ENCODE results near the gene PKD1L1. TPM values are rescaled to one million over a fixed set of nuclear protein-coding genes. Genes with fewer than 3 reads are reported as not detected.

Gene PKD1L1
- total RNA-seq, 4 donors from 2014 or later = 0.41 to 37.4 (median 17.5) TPM

DNA sequence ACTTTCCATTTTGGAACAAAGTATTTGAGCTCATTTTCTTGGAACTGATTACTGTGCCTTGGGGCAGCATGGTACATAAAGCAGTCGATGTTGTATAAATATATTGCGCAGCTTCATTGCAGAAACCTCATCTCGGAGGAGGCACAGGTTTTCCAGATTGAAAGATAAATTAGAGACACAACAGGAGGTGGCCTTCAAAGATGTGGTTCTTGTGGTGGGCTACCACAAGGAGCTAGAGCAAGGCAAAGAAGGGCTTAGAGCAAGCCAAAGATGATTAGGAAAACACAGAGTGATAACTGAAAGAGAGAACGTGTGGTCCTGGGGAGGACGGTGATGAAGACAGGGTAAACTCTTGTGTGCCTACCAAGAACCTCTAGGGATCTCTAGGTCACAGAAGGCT, 197.2 kb downstream of the PKD1L1 start:
- intact Hi-C loops (cut with DNase I; ENCODE audit: low total_unique reads) (no loop called here), in situ Hi-C loops (cut with MboI; ENCODE audit: low pct_ligation_motif_present in 1 of 4, low pct_unique_long_range_greater_than_20kb in 1 of 4, low sequenced_read_pairs in 3 of 4) (no loop called here)
- TF ChIP-seq POLR2A (IDR thresholded peaks at IDR 0.05) = no peak
- TF ChIP-seq, protein P1, sequence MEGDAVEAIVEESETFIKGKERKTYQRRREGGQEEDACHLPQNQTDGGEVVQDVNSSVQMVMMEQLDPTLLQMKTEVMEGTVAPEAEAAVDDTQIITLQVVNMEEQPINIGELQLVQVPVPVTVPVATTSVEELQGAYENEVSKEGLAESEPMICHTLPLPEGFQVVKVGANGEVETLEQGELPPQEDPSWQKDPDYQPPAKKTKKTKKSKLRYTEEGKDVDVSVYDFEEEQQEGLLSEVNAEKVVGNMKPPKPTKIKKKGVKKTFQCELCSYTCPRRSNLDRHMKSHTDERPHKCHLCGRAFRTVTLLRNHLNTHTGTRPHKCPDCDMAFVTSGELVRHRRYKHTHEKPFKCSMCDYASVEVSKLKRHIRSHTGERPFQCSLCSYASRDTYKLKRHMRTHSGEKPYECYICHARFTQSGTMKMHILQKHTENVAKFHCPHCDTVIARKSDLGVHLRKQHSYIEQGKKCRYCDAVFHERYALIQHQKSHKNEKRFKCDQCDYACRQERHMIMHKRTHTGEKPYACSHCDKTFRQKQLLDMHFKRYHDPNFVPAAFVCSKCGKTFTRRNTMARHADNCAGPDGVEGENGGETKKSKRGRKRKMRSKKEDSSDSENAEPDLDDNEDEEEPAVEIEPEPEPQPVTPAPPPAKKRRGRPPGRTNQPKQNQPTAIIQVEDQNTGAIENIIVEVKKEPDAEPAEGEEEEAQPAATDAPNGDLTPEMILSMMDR (IDR thresholded peaks at IDR 0.05) = no peak
- no peak for DNase-seq
- WGBS, 2 donors (ENCODE audit: low coverage in 1 of 2) = 48 to 57% methylated on average over 5 of the region's 5 CpGs
- Histone ChIP-seq H3K4me1 (no peaks in the 10 kb centered on the region), H3K4me3 (no peak overlapping the region), H3K36me3 (no peaks in the 10 kb centered on the region), H3K27ac (no peak overlapping the region), H3K9me3 (no peaks in the 10 kb centered on the region), H3K27me3 (no peaks in the 10 kb centered on the region)

DNA sequence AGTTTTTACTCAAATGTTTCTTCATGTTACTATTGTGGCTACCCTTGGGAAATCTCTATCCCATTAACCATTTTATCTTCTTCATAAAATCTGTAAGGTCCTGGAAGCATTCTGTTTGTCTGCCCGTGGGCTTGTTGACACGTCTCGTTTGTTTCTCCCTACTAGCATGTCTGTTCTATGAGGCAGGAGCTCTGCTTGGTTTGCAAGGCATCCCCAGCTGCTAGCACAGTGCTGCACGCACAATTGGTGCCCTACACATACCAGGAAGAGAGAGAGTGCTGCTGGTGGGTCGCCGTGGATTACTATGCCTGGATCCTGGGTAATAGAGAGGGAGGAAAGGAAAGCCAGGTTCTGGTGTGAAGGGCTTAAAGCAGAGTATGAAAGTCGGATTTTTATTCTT, 200.2 kb downstream of the PKD1L1 start:
- H3K9me3 ChIP-seq = no peaks in the 10 kb centered on the region
- H3K4me3 ChIP-seq = no peak overlapping the region
- H3K4me1 ChIP-seq = no peaks in the 10 kb centered on the region
- TF ChIP-seq POLR2A (IDR thresholded peaks at IDR 0.05) (no peak), EP300 (IDR thresholded peaks at IDR 0.05; ENCODE audit: low read depth) (no peak), POLR2AphosphoS5 (IDR thresholded peaks at IDR 0.05) (no peak)
- TF ChIP-seq, protein P1 (IDR thresholded peaks at IDR 0.05) = no peak
- H3K27me3 ChIP-seq = no peaks in the 10 kb centered on the region
- intact Hi-C loops (cut with DNase I; ENCODE audit: low total_unique reads) (no loop called here), in situ Hi-C loops (cut with MboI; ENCODE audit: low pct_ligation_motif_present in 1 of 4, low pct_unique_long_range_greater_than_20kb in 1 of 4, low sequenced_read_pairs in 3 of 4) (no loop called here)
- no peaks in the 10 kb centered on the region for H3K36me3 ChIP-seq
- WGBS, 2 donors (ENCODE audit: low coverage in 1 of 2) = 86 to 95% methylated on average over 4 to 7 of the region's 7 CpGs
- no peak for DNase-seq
- H3K27ac ChIP-seq = no peak overlapping the region

DNA sequence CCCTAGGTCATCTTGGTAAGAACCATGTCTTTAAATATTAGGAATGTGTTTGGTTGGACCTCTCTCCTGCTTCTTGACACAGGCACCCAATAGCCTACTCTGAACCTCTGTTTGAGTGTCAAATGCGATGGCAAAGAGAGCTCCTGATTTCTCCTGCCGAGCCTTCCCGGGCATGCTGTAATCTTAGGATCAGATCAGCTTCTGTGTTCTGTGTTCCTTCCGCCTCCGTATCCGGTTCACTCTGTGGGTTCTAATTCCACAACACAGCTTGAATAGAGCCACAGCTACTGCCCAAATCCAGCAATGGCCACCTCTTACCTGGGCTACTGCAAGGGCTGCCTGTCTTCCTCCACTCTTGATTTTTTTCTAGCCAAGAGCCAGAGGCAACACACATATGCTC, 201.1 kb downstream of the PKD1L1 start:
- no peaks in the 10 kb centered on the region for H3K4me1 ChIP-seq
- H3K4me3 ChIP-seq = no peak overlapping the region
- intact Hi-C loops (cut with DNase I; ENCODE audit: low total_unique reads) = no loop called here
- in situ Hi-C loops (cut with MboI; ENCODE audit: low pct_ligation_motif_present in 1 of 4, low pct_unique_long_range_greater_than_20kb in 1 of 4, low sequenced_read_pairs in 3 of 4) = no loop called here
- no peaks in the 10 kb centered on the region for H3K9me3 ChIP-seq
- TF ChIP-seq EP300 (IDR thresholded peaks at IDR 0.05; ENCODE audit: low read depth) = no peak
- TF ChIP-seq POLR2AphosphoS5 (IDR thresholded peaks at IDR 0.05) = no peak
- TF ChIP-seq, protein P1 (IDR thresholded peaks at IDR 0.05) = no peak
- no peak for TF ChIP-seq POLR2A (IDR thresholded peaks at IDR 0.05)
- H3K27me3 ChIP-seq = no peaks in the 10 kb centered on the region
- H3K36me3 ChIP-seq = no peaks in the 10 kb centered on the region
- DNase-seq = no peak
- H3K27ac ChIP-seq = no peak overlapping the region
- 96% methylated on average over 6 of the region's 6 CpGs; no CpG with 5 or more reads in 1 of the 2 donors for WGBS, 2 donors (ENCODE audit: low coverage in 1 of 2)

DNA sequence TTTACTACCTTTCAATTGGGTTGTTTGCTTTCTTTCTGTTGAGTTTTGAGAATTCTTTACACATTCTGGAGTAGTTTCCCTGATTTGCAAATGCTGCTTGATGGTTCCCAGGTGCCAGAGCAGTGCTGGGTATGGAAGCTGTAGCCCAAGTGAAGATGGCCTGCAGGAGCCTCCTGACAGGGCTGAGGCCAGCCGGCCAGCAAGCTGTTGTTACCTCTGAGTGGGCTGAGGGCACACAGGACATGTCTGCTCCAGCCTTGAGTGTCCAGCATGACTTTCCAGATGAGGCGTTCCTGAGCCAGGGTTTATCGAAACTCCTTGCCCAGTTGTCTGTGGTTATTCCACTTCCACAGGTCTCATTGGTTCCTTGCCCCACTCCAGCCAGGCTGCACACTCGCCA, 201.8 kb downstream of the PKD1L1 start:
- Histone ChIP-seq H3K36me3 (no peaks in the 10 kb centered on the region), H3K4me1 (no peaks in the 10 kb centered on the region), H3K27me3 (no peaks in the 10 kb centered on the region), H3K4me3 (no peak overlapping the region), H3K27ac (no peak overlapping the region), H3K9me3 (no peaks in the 10 kb centered on the region)
- intact Hi-C loops (cut with DNase I; ENCODE audit: low total_unique reads) (no loop called here), in situ Hi-C loops (cut with MboI; ENCODE audit: low pct_ligation_motif_present in 1 of 4, low pct_unique_long_range_greater_than_20kb in 1 of 4, low sequenced_read_pairs in 3 of 4) (no loop called here)
- TF ChIP-seq, protein P1 (IDR thresholded peaks at IDR 0.05) = no peak
- TF ChIP-seq EP300 (IDR thresholded peaks at IDR 0.05; ENCODE audit: low read depth) (no peak), POLR2A (IDR thresholded peaks at IDR 0.05) (no peak), POLR2AphosphoS5 (IDR thresholded peaks at IDR 0.05) (no peak)
- WGBS, 2 donors (ENCODE audit: low coverage in 1 of 2) = 100% methylated on average over 1 to 3 of the region's 4 CpGs
- DNase-seq = no peak

Data from transverse colon (tissue), 4 donors.